ENCODE results near the gene CDK11A.
"Not testable (repeated sequence)": the region's sequence is repeated elsewhere in the genome, so short reads cannot be mapped to it uniquely, and the experiment has no call there.

CDK11A gene

GRCh38 chr1:1754051-1754815, 30.1 kb upstream of the CDK11A start:
- no peak for DNase-seq (ENCODE audit: low spot score)

- no peak for DNase-seq (ENCODE audit: low spot score)
Measured at GRCh38 chr1:1753607-1754005, 29.4 kb upstream of the CDK11A start.

GRCh38 chr1:1752636-1753606, 28.8 kb upstream of the CDK11A start:
- DNase-seq (ENCODE audit: low spot score): no peak

GRCh38 chr1:1752190-1752589, 28.0 kb upstream of the CDK11A start:
- DNase-seq (ENCODE audit: low spot score): no peak

- DNase-seq (ENCODE audit: low spot score): not testable (repeated sequence)
Measured at GRCh38 chr1:1749941-1750340, 25.8 kb upstream of the CDK11A start.

- DNase-seq (ENCODE audit: low spot score): no peak
Measured at GRCh38 chr1:1748686-1749321, 24.6 kb upstream of the CDK11A start.

GRCh38 chr1:1746566-1746909, 22.4 kb upstream of the CDK11A start:
- not testable (repeated sequence) for DNase-seq (ENCODE audit: low spot score)

- peak; percentile 64 for DNase-seq (ENCODE audit: low spot score)
Measured at GRCh38 chr1:1745651-1746565, 21.8 kb upstream of the CDK11A start.

GRCh38 chr1:1742529-1742928, 18.4 kb upstream of the CDK11A start:
- not testable (repeated sequence) for DNase-seq (ENCODE audit: low spot score)

GRCh38 chr1:1741013-1741412, 16.9 kb upstream of the CDK11A start:
- not testable (repeated sequence) for DNase-seq (ENCODE audit: low spot score)

- DNase-seq (ENCODE audit: low spot score): not testable (repeated sequence)
Measured at GRCh38 chr1:1738799-1739337, 14.7 kb upstream of the CDK11A start.

GRCh38 chr1:1737675-1738590, 13.8 kb upstream of the CDK11A start:
- not testable (repeated sequence) for DNase-seq (ENCODE audit: low spot score)

- no peak for DNase-seq (ENCODE audit: low spot score)
Measured at GRCh38 chr1:1732381-1732780, 8.2 kb upstream of the CDK11A start.

GRCh38 chr1:1730870-1731269, 6.7 kb upstream of the CDK11A start:
- no peak for DNase-seq (ENCODE audit: low spot score)

GRCh38 chr1:1730230-1730629, 6.1 kb upstream of the CDK11A start:
- DNase-seq (ENCODE audit: low spot score): not testable (repeated sequence)

GRCh38 chr1:1729116-1729816, 5.1 kb upstream of the CDK11A start:
- not testable (repeated sequence) for DNase-seq (ENCODE audit: low spot score)

- DNase-seq (ENCODE audit: low spot score): peak; percentile 13
Measured at GRCh38 chr1:1728308-1729005, 4.3 kb upstream of the CDK11A start.

GRCh38 chr1:1727131-1727651, 3.0 kb upstream of the CDK11A start:
- not testable (repeated sequence) for DNase-seq (ENCODE audit: low spot score)
